HG03432 (cell line): ENCODE results near the gene NFKBIZ.
A peak's percentile ranks its signal among the peaks of the same experiment; 100 is the strongest.
"Not testable (repeated sequence)": the region's sequence is repeated elsewhere in the genome, so short reads cannot be mapped to it uniquely, and the experiment has no call there.

Experiments
- ATAC-seq: cut with Tn5 transposase; IDR thresholded peaks from one replicate; pipeline ENCODE4 v1.9.1; 2021; ENCODE audit warnings: mild to moderate bottlenecking, moderate library complexity; ENCODE audit not compliant: unreplicated experiment

NFKBIZ gene

DNA sequence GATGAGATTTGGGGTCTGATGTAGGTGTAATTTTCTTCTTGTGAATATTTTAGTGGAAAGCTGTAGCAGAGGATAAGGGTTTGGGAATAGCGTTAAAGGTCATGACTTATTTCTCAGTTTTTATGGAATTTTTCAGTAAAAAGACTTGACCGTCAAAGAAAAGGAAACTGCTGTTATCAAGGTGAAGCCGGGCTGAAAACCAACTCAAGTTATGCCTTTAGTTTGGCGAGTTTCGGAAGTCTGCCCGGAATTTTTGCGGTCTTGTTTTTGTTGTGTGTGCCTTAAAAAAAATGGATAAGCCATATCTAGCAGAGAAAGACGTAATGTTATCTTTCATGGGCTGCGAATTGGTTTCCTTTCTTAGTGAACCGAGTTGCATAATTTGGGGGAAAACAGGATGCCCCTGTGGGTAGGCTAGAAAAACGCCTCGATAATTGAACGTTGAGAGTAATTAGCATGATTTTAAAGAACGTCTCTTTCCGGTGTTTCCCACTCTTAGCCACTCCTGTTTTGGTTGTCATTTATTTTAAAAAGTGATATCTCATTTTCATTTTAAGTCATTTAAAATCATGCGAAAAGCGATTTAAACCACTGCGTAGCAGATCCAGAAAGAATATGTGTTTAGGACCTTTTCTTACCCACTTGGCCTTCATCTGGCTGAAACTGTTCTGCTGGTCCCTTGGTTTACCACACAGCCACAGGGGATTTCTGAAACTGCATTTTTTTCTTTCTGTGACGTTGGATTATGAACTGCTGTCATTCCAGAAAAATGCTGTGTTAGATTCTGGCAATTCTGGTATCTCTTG is 1.1 kb downstream of the NFKBIZ start:
- peak; percentile 30 for ATAC-seq

DNA sequence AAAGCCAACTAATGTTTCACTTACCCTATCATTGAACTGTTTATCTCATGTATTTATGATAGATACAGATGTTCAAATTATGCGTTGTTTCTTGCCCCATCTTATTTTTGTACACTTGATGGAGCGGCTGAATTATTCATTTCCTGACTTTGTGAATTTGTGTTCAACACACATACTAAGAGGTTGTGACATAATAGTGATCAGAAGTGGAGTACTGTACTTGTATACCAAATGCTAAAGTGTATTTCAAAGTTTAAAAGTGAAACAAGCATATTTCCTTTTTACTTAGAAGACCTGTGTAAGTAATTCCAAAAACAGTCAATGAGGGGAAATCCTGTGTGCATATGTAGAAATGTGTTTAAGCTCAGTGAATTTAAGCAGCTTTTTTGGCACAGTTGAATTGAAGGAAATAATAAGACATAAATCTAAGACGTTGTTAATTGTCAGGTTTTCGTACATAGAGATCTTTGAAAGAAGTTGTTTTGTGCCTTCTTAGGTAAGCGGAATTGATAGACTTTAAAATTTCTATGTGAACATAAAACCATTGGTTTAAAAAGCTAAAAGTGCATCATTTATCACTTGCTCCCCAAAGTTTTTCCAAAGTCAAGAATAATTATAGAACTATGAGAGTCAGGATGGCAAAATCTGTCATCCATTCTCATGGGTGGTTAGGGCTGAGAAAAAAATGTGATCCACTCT is 1.9 kb downstream of the NFKBIZ start:
- no peak for ATAC-seq

DNA sequence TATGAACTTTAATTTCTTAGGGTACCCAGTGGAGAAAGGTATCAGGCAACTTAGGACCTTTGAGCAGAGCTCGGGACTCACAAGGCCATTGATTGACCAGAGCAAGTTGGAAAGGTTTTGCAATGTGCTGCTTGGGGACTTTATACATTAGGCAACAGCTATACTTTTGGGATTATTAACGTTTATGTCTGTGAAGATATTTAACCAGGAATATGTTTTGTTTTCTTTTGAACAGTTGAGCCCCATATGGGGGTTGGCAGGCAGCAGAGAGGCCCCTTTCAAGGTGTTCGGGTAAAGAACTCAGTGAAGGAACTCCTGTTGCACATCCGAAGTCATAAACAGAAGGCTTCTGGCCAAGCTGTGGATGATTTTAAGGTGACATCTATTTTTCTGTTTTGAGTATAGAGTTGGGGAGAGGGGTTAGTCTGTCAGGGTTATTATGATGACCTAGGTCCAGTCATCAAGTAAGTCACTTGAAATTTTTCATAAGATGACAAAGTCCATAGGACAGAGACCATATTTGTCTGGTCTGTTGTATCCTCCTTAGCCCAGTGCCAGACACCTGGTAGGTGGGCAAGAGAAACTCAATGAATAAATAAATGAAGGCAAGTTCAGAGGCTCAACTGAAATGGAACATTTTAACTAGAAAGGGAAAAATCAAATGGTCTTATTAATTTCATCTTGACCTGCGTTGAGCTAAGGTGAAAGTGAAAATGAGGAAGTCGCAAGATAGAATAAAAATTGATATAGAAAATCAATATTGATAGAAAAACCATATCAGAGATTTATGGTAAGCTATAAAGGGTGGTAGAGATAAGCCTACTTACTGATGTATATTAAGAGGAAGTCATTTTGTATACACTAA is 2.8 kb downstream of the NFKBIZ start:
- ATAC-seq, result no peak

DNA sequence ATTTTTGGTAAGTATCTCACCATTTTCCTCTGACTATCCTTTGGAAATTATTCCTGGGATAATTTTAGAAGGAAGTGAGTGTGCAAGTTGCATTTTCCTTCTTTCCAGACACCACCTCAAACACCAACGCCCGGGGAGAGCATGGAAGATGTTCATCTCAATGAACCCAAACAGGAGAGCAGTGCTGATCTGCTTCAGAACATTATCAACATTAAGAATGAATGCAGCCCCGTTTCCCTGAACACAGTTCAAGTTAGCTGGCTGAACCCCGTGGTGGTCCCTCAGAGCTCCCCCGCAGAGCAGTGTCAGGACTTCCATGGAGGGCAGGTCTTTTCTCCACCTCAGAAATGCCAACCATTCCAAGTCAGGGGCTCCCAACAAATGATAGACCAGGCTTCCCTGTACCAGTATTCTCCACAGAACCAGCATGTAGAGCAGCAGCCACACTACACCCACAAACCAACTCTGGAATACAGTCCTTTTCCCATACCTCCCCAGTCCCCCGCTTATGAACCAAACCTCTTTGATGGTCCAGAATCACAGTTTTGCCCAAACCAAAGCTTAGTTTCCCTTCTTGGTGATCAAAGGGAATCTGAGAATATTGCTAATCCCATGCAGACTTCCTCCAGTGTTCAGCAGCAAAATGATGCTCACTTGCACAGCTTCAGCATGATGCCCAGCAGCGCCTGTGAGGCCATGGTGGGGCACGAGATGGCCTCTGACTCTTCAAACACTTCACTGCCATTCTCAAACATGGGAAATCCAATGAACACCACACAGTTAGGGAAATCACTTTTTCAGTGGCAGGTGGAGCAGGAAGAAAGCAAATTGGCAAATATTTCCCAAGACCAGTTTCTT is 3.9 kb downstream of the NFKBIZ start:
- ATAC-seq, result no peak

DNA sequence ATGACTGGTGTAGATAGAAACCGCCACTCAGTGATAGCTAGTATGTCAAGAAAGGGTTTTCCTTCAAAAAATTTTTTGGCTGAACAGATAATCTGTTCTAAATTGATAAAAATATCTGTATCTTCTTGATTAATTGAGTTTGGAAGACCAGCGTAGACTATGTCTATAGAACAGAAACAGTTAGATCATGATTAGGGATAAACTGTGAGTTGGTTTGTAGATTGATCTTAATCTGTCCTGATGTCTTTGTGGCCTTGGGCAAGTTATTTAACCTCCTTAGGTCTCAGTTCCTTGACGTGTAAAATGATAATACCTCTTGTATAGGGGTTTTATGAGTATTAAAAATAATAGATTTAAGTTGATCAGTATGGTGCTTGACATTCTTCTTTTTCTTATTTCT is 4.7 kb downstream of the NFKBIZ start:
- ATAC-seq, result no peak

DNA sequence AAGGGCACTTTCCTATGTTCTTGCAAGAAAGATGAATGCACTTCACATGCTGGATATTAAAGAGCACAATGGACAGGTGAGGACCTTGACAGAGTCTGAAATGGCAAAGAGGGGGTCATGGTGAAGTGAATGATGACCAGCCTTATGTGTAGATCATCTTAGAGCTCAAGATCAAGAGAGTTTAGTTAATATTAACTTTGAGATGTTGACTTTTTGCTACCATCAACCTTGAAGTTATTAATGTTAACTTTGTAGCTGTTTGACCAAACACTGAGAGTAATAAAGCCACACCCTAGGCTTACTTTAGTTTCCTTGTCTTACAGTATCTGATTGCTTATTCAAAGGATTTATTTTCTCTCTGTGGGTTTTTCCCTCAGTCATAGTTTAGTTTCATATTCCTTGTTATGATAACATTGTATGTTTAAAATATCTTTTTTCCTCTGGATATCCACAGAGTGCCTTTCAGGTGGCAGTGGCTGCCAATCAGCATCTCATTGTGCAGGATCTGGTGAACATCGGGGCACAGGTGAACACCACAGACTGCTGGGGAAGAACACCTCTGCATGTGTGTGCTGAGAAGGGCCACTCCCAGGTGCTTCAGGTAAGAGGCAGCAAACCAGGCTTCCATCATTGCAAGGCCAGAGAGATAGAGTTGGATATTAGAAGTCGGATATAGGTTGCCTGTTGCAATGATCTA is 5.4 kb downstream of the NFKBIZ start:
- no peak for ATAC-seq

DNA sequence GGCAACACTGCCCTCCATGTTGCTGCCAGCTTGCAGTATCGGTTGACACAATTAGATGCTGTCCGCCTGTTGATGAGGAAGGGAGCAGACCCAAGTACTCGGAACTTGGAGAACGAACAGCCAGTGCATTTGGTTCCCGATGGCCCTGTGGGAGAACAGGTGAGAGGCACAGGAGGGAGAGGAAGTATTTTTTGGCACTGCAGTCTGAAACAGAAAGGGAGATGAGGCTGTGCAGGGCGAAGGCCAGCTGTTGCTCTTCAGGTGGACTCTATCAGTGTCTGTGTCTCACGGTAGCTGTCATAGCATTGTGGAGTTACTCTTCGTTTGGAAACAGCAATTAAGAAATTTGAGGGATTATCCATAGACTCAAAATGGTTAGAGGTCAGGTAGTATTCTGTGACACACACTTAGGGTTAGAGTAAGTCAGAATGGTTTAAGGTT is 8.0 kb downstream of the NFKBIZ start:
- no peak for ATAC-seq

DNA sequence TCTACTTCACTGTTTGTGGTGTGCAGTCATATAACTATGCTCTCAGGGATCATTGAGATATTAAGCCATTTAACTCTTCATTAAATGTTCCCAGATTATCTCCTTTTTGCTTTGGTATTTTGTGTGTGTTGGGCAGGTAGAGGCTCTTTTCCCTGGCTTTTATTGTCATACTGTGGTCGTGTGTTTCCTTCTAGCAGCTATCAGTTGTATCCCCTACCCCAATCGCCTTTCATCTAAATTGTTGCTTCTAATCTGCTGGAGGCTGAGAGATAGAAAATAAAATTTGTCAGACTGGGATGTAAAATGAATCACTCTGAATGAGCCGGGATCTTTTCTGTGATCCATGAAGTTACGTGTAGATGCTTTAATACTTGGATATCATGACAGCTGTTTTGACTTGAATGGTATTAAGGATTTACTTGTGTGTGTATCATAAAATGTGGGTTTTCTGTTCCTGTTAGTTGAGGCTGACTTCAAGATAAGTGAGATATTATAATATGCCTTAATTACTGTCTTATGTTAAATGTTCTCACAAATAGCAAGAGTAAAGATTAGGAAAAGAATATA is 9.2 kb downstream of the NFKBIZ start:
- no peak for ATAC-seq

DNA sequence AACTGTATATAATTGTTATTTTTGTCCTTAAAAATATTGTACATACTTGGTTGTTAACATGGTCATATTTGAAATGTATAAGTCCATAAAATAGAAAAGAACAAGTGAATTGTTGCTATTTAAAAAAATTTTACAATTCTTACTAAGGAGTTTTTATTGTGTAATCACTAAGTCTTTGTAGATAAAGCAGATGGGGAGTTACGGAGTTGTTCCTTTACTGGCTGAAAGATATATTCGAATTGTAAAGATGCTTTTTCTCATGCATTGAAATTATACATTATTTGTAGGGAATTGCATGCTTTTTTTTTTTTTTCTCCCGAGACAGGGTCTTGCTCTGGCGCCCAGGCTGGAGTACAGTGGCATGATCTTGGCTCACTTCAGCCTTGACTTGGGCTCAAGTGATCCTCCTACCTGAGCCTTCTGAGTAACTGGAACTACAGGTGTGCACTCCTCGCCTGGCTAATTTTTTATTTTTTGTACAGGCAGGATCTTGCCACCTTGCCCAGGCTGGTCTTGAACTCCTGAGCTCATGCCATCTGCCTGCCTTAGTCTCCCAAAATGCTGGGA is 10.7 kb downstream of the NFKBIZ start:
- no peak for ATAC-seq

DNA sequence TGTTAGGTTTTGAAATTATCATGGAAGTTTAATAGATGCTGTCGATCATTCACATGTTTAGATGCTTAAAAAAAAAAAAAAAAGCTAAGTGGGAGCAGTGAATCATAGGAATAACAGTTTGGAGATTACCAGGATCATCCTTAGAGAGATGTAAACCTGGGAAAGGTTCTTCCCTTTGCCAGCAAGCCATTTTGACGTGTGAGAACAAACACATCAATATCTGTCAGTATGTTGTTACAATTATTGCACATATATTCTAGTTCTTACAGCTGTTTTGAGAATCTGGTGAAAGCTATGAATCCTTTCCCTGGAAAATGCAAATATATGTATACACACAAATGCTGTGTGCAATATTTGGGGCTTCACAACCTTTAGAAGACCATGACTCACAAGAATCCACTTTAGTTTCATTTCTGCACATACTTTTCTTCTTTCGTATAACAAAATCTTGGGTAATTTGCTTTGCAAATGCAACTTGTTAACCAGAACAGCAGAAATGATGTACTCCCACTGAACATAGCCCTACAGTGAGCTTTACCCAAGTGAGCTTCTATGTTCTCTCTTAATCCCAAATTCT is 12.0 kb downstream of the NFKBIZ start:
- peak; percentile 53 for ATAC-seq

DNA sequence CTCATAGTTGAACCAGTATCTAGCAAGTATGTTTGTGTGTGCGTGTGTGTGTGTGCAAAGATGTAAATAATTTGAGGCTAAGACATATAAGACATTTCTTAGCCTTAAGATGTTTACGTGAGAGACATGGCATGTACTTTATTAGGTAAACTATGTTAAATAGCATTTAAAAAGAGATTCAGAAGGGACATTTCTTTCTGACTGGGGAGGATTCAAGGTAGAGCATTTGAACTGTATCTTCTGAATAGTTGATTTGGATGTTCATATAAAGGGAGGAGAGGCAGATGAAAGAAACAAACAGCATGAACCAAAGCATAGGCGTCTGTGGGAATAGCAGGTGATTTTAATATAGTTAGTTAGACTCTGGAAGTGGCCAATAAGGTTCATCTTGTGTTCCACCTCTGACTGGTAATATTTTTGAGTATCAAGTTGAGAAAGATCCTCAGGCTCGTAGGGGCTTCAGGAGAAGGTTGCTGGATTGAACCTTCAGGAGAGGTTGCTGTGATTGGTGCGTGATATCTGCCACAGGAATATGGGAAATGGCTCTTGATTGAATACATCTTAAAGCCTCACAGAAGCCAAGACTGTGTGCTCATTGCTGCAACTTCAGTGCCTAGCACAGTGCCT is 12.6 kb downstream of the NFKBIZ start:
- ATAC-seq, result no peak

DNA sequence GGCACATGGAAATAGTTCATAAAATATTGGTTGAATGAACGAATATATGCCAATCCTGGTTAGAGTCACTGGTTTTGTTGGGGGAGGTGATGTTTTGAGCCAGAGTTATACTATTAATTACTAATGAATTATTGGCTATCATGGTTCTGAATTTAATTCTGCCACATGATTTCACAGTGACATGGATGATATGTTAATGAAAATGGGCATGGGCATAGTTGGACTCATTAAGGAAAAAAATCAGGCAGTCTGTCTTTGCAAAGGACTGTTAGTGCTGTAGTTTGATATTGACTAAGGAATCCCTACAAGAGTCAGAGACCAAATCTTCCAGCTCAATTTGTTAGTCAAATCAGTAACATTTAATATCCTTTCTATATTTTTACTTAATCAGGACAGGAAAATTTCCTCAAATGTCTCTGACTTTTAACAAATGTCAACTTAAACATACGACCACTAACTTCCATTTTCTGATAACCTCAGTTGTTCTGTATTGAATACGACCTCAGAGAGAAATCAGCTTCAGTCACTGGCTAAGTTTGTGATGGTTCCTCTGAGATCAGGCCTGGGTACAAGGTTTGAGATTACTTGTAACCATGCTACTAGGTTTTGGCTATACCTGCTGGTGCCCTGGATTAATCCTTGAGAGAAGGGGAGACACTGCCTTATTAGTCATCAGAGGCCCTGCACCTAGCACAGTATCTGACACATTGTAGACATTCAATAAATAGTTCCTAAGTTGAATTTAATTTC is 13.3 kb downstream of the NFKBIZ start:
- no peak for ATAC-seq

DNA sequence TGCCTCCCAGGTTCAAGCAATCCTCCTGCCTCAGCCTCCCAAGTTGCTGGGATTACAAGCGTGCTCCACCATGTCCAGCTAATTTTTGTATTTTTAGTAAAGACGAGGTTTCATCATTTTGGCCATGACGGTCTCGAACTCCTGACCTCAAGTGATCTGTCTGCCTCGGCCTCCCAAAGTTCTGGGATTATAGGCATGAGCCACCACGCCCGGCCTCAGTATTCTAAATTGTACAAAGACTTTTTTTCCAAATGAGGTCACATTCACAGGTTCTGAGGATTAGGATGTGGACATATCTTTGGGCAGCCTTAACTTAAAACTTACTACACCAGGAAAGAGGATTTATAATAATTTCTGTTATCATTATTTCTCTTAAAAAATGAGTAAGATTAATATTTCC is 15.6 kb downstream of the NFKBIZ start:
- not testable (repeated sequence) for ATAC-seq

DNA sequence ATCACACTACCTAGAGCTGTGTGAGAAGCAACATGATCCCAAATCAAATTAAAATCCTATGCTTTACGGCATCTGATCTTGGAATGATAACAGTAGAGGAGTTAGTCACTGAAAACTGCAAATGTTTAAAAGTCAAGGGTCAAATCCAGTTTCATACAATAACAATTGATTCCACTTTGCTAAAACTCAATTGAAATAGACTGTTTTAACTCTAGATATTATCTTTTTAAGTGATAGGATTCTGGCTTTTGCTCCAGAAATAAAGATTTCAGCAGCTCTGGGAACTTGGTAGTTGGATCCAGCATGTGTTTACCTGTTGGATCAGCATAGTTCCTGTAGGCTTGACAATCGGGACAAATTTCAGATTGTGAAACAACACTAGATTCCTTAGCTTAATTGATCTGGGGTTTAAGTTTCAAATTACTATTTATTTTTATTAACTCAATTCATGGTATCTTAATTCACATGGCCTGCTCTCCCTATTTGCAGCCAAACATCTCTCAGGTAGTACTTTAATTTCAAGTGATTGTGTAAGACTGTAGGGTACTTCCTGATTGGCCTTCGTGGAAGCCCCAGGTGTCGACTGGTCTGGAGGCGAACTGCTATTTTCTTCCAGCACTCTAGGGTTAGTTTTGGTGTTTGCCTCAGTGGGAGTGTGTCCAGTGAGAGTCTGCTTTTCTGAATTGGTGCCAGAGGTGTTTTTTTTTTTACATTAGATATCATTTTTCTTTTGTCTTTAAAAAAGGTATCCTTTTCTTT is 16.6 kb downstream of the NFKBIZ start:
- ATAC-seq, result no peak

DNA sequence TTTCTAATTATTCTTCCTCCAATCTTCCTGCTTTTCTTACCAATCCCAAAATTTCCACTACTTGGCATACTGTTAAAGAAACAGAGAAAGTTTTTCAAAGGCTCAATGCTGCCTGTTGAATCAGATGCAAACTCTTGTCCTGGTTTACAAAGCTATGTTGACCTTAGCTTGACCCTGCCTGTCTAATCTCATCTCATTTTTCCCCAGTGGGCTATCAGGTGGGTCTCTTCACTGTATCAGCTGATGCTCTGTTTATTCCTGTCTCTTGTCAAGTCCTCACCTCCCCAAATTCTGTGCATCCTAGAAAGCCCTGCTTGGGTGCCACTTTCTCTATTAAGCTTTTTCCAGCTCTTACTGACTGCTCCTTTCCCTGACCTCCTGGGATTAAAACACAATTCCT is 18.2 kb downstream of the NFKBIZ start:
- no peak for ATAC-seq

DNA sequence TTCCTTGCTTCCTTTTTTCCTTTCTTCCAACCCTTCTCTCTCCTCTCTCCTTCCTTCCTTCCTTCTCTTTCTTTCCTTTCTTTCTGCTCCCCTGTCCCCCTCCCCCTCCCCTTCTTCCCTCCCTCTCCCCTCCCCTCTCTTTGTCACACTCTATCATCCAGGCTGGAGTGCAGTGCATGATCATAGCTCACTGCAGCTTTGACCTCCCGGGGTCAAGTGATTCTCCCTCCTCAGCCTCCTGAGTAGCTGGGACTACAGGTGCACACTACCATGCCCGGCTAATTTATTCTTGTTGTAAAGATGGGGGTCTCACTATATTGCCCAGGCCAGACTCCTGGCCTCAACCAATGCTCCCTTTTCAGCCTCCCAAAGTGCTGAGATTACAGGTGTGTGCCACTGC is 18.7 kb downstream of the NFKBIZ start:
- no peak for ATAC-seq
